NCI-H1048 (cell line): ENCODE measurements around the gene EYA3.
"Not testable (repeated sequence)": the region's sequence is repeated elsewhere in the genome, so short reads cannot be mapped to it uniquely, and the experiment has no call there.

Source experiments
- DNase-seq: peaks from one replicate; lab custom pipeline; 2025; lab: John Stamatoyannopoulos, UW

Gene EYA3

DNA sequence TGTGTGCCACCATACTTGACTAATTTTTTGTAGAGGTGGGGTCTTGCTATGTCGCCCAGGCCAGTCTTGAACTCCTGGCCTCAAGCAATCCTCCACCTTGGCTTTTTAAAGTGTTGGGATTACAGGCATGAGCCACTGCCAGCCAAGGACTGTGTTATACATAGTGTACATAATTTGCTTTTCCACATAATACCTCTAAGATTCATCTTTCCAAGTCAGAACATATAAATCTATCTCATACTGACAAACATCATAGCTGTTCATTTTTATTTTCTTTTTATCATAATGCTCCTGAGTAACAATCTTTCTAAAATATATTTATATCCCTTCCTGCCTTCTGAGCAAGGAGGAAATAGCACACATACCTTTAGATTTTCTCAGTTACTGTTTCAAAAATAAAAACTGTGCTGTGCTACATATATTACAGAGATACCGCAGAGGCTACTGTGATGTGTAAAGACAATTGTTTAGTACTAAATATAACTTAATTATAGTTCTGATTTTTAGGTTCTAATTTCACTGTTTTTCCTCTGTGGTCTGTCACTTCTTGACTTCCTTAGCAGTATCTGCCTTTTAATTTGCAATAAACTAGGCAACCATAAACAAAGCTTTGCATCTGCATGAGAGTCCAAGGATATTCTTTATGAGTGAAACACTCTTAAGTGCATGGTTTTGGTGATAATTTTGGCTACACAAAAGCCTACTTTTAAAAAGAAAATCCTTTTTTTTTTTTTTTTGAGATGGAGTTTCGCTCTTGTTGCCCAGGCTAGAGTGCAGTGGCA is 59.3 kb downstream of the EYA3 start:
- no peak for DNase-seq

- DNase-seq = no peak
These were observed 60.8 kb downstream of the EYA3 start for GRCh38 chr1:28027660-28028059.

- no peak for DNase-seq
These were observed 61.2 kb downstream of the EYA3 start for GRCh38 chr1:28027238-28027637.

DNA sequence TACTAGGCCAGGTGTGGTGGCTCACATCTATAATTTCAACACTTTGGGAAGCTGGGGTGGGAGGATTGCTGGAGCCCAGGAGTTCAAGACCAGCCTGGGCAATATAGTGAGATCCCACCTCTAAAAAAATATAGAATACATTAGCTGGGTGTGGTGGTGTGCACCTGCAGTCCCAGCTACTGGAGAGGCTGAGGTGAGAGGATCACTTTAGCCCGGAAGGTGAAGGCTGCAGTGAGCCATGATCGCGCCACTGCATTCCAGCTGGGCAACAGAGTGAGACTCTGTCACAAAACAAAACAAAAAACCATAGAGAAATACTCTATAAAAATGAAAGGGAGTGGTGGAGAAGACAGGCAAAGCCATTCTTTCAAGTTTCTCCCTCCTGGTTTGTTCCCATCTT is 62.1 kb downstream of the EYA3 start:
- DNase-seq = no peak

DNA sequence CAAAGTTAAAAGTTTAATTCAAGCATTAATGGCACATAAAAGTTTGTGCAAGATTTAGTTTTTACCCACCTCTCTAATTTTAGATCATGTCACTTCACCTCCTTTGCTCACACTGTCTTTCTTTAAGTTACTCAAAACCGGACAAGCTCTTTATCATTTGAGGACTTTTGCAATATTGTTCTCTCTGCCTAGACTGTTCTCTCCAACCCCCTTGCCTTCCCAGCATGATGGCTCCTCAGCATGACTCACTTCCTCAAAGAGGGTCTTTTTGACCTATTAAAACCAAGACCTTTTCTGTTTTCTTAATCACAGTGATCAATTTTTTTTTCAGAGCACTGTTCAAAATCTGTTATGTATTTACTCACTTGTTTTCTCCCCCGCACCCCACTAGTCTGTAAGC is 67.3 kb downstream of the EYA3 start:
- no peak for DNase-seq

- DNase-seq = no peak
These were observed 77.4 kb downstream of the EYA3 start for GRCh38 chr1:28010969-28011368.

DNA sequence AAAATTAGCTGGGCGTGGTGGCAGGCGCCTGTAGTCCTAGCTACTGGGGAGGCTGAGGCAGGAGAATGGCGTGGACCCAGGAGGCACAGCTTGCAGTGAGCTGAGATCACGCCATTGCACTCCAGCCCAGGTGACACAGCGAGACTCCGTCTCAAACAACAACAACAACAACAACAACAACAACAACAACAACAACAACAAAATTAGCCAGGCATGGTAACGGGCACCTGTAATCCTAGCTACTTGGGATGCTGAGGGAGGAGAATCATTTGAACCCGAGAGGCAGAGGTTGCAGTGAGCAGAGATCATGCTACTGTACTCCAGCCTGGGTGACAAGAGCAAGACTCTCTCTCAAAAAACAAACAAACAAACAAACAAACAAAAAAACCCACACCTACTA is 85.3 kb downstream of the EYA3 start:
- not testable (repeated sequence) for DNase-seq

DNA sequence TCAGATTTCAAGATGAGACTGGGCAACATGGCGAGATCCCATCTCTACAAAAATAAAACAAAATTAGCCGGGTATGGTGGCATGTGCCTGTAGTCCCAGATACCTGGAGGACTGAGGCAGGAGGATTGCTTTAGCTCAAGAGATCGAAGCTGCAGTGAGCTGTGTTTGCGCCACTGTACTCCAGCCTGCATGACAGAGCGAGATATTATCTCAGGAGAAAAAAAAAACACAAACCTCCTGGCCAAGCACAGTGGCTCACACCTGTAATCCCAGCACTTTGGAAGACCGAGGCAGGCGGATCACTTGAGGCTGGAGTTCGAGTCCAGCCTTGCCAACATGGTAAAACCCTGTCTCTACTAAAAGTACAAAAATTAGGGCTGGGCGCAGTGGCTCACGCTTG is 85.8 kb downstream of the EYA3 start:
- no peak for DNase-seq

DNA sequence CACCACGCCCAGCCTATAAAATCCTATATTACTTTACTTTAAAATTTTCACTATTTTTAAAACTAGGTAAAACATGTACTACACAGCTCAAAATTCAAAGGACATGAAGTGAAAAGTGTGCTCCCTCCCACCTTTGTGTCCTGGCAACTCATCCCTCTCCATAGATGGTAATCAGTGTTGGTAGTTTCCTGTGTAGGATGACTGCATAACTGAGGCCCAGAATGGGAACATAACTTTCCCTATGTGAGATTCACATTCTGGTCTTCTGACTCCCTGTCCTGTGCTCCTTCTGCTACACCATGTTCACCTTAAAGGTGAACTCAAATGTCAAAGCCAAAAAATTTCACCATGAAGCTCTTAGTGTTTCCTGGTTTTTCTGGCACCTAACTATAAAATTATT is 89.4 kb downstream of the EYA3 start:
- DNase-seq = no peak

- DNase-seq = not testable (repeated sequence)
These were observed 93.9 kb downstream of the EYA3 start for GRCh38 chr1:27994526-27994925.

DNA sequence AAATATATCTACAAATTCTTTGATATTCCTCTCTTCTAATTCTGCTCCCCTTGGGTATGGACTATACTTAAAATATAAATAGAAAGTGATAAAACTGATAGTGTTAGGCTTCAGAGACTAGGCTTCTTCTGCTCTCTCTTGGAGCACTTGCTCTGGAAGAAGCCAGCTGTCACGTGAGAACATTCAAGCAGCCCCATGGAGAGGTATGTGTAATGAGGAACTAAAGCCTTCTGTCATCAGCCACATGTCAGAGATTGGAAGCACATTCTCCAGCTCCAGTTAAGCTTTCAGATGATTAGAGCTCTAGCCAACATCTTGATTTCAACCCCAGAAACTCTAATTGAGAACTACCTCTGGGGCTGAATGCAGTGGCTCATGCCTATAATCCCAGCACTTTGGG is 94.3 kb downstream of the EYA3 start:
- no peak for DNase-seq

GRCh38 chr1:27993241-27993640 is 95.2 kb downstream of the EYA3 start:
- DNase-seq = no peak

DNA sequence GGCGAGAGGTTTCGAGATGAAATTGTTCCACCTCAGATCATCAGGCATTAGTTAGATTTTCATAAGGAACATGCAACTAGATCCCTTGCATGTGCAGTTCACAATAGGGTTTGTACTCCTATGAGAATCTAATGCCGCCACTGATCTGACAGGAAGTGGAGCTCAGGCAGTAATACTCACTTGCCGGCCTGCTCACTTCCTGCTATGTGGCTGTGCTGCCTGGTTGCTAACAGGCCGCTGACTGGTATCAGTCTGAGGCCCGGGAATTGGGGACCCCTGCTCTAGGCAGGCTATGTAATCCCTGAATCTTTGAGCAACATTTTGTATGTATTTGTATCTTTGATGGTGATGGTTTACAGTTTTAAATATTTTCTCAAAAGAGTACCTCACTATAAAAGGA is 96.1 kb downstream of the EYA3 start:
- no peak for DNase-seq

GRCh38 chr1:27990920-27991537 is 97.4 kb downstream of the EYA3 start:
- DNase-seq = no peak

GRCh38 chr1:27981145-27981544 is 107.3 kb downstream of the EYA3 start:
- no peak for DNase-seq

GRCh38 chr1:27980216-27980845 is 108.1 kb downstream of the EYA3 start:
- no peak for DNase-seq

- no peak for DNase-seq
These were observed 108.6 kb downstream of the EYA3 start for GRCh38 chr1:27979859-27980201.

DNA sequence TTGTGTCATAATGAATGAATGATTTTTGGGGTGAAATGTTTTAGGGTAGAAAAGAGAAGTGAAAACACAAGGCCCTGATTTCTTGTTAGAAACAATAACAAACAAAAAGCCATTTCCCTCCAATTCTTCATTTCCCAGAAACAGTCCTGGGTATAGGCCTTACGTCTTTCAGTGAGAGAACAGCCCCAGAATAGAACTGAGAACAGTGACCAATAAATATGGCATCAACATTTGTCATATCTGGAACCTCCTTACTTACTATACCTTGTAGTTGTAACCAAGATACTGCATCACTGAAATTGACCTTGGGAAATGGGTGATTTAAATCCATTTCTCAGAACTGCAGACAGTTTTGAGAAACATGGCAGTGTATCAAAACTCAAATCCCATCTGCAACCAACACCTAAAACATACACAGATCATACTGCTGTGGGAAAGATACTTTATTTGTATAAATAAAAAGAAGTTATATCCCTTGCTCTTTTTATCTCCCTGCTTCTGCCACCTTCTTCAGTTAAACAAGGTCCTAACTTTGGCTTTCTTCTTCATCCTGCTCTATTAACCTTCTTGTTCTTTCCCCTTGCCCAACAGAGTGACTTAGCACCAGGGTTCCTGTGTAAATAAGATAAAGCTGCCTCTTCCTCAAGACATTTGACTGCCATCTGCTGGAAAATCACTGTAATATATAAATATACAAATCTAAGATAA is 109.1 kb downstream of the EYA3 start:
- no peak for DNase-seq

DNA sequence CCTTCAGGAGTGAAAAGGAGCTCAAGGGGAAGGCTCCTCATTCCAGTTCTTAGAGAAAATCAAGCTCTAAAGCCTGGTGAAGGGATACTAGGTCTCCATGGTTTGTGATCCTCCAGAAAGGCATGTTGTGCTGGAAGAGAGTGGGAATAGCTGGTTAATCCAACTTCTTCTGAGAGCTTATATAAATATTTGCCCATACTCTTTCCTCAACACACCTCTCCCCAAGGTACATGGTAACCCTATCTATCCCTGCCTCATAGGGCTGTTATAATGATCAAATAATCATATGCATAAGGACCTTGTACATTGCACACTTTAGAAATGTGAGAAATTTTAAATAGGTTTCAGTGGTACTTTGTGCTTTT is 114.0 kb downstream of the EYA3 start:
- DNase-seq = no peak

- no peak for DNase-seq
These were observed 114.5 kb downstream of the EYA3 start for GRCh38 chr1:27973771-27974416.

GRCh38 chr1:27972141-27972540 is 116.3 kb downstream of the EYA3 start:
- no peak for DNase-seq

DNA sequence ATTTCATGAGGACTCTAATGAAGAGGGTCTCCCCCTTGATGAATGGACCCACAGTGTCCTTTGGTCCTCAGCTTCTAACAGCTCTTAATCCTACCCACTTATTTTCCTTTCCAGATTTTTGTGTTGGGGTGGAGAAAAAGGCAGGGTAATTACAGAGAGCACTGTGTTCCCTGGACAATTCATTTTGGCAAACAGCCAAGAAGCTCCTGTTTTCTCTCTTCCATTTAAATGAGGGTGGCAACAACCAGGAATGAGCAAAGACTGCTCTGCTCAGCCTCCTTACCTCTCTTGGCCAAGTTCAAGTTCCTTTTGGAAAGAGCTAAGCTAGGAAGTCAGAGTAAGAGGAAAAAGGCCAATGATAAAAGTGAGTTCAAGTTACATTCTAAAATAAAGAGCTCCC is 116.7 kb downstream of the EYA3 start:
- DNase-seq = no peak
